Keratinocyte (primary cell): ENCODE measurements around the gene RASA3. TPM values are rescaled to one million over a fixed set of nuclear protein-coding genes. Genes with fewer than 3 reads are reported as not detected.

ENCODE experiments used
- DNase-seq: peaks from one replicate; pipeline ENCODE4 v3.0.0-alpha.2; 2011; ENCODE audit warnings: low read depth, missing footprints, low spot score
- FAIRE-seq: peaks from 2 replicates; lab custom pipeline; 2011; peaks lifted over from hg19 to GRCh38; lab: Jason Lieb, UNC
- H2AFZ ChIP-seq: 2 replicates; pipeline ENCODE4 v1.6.0; 2012; ENCODE audit warnings: low read length, control low read depth, inconsistent platforms; ENCODE audit not compliant: control insufficient read depth
- H3K27ac ChIP-seq: 2 replicates; pipeline ENCODE4 v1.5.1; 2011; ENCODE audit warnings: low read length; ENCODE audit not compliant: control insufficient read depth, insufficient read depth
- H3K27me3 ChIP-seq: 3 replicates; pipeline ENCODE4 v1.6.0; 2011; ENCODE audit warnings: low read length; ENCODE audit not compliant: control insufficient read depth, insufficient read depth; ENCODE audit errors: extremely low read depth
- H3K36me3 ChIP-seq, 2 experiments: 2 replicates in 1 of 2; 3 replicates in 1 of 2; pipeline ENCODE4 v1.5.1; 2011; ENCODE audit warnings: low read length in 2 of 2, mild to moderate bottlenecking in 1 of 2; ENCODE audit not compliant: control insufficient read depth in 2 of 2, insufficient read depth in 2 of 2; ENCODE audit errors: extremely low read depth in 1 of 2
- H3K4me1 ChIP-seq: 3 replicates; pipeline ENCODE4 v1.5.1; 2011; ENCODE audit warnings: low read length; ENCODE audit not compliant: control insufficient read depth, insufficient read depth; ENCODE audit errors: extremely low read depth
- H3K4me2 ChIP-seq: 3 replicates; pipeline ENCODE4 v1.6.0; 2011; ENCODE audit warnings: low read depth, low read length; ENCODE audit not compliant: control insufficient read depth, insufficient read depth; ENCODE audit errors: extremely low read depth
- H3K4me3 ChIP-seq, 3 experiments: fragments of 200-600 bp in 1 of 3; sonication (generic) in 1 of 3; 2 replicates in 2 of 3; 3 replicates in 1 of 3; pipeline ENCODE4 v1.5.1; 2011 to 2016; ENCODE audit warnings: low read length in 3 of 3, mild to moderate bottlenecking in 3 of 3, control low read depth in 2 of 3, inconsistent platforms in 1 of 3, low read depth in 1 of 3, mixed read lengths in 1 of 3, mixed run types in 1 of 3, moderate library complexity in 1 of 3; ENCODE audit not compliant: control insufficient read depth in 2 of 3, insufficient read depth in 2 of 3; ENCODE audit errors: extremely low read depth in 1 of 3
- H3K79me2 ChIP-seq: 2 replicates; pipeline ENCODE4 v1.6.0; 2012; ENCODE audit warnings: low read length; ENCODE audit not compliant: control insufficient read depth, insufficient read depth
- H3K9ac ChIP-seq: 3 replicates; pipeline ENCODE4 v1.6.0; 2011; ENCODE audit warnings: low read length; ENCODE audit not compliant: control insufficient read depth, insufficient read depth; ENCODE audit errors: extremely low read depth
- H3K9me1 ChIP-seq: 3 replicates; pipeline ENCODE4 v1.6.0; 2011; ENCODE audit warnings: low read length; ENCODE audit not compliant: control insufficient read depth, insufficient read depth; ENCODE audit errors: extremely low read depth
- H3K9me3 ChIP-seq: 2 replicates; pipeline ENCODE4 v1.5.1; 2012; ENCODE audit warnings: low read depth, low read length; ENCODE audit not compliant: control insufficient read depth
- H4K20me1 ChIP-seq: 3 replicates; pipeline ENCODE4 v1.6.0; 2011; ENCODE audit warnings: low read length; ENCODE audit not compliant: control insufficient read depth, insufficient read depth; ENCODE audit errors: extremely low read depth
- EZH2 ChIP-seq: IDR thresholded peaks from one replicate; pipeline ENCODE4 v1.6.1; 2012; ENCODE audit warnings: inconsistent platforms, mild to moderate bottlenecking, low read length, moderate library complexity
- dilution Hi-C: fragments of 300-500 bp; cut with MboI; formaldehyde crosslinking; loops from one replicate; pipeline ENCODE4 v1.7.0; 2020; ENCODE audit warnings: low sequenced_read_pairs; ENCODE audit not compliant: extremely low pct_ligation_motif_present
- polyA plus RNA-seq, 5 experiments: library from polyadenylated mRNA; depleted of rRNA in 3 of 5; stranded (reverse) in 3 of 5; stranded (forward) in 1 of 5; unstranded in 1 of 5; fragments of >200 nt; gene quantifications; 1 replicate in 1 of 5; 2 replicates in 3 of 5; 3 replicates in 1 of 5; pipeline versions ENCODE4 v1.2.1 to v1.2.3, GENCODE V29; 2011 to 2012; ENCODE audit warnings: missing spikeins in 2 of 5, low read depth in 1 of 5, low replicate concordance in 1 of 5
- TF ChIP-seq, protein P1 (sequence below), 3 experiments: IDR thresholded peaks in 1 of 3; conservative IDR thresholded peaks in 1 of 3; optimal IDR thresholded peaks in 1 of 3; 2 replicates in 2 of 3; 3 replicates in 1 of 3; pipeline versions ENCODE3 to v1.5.1; 2011; ENCODE audit warnings: low read length in 3 of 3, mild to moderate bottlenecking in 3 of 3, moderate library complexity in 2 of 3, control low read depth in 1 of 3, inconsistent platforms in 1 of 3; ENCODE audit not compliant: insufficient read depth in 2 of 3; ENCODE audit errors: extremely low read depth in 1 of 3

Gene RASA3
- polyA plus RNA-seq, 1 donor (not counting 4 experiments of a cell fraction or from before 2014, with no cell fraction given), result 4.1 TPM

DNA sequence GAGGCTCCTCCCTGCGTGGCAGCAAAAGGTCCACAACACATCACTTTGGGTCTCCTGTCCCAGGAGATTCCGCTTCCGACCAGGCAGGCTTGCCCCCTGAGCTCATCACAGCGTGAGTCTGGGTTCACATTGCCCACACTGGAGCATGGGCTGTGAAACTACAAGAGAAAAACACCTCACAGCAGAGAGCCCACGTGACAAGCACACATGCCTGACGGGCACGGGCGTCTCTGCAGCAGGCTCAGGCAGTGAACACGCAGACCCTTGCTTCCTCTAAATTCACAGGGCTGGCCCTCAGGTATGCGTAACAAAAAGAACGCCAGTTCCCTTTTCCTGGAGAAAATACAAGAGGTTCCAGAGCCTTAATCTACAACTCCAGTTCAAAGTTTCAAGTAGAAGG lies 41.9 kb downstream of the RASA3 start:
- H3K36me3 ChIP-seq, result no peaks in the 10 kb centered on the region
- dilution Hi-C loops, result no loop called here
- no peak overlapping the region for H2AFZ ChIP-seq
- no peaks in the 10 kb centered on the region for H3K79me2 ChIP-seq
- peaks cover 2% of the 10 kb centered on the region for H3K9me3 ChIP-seq
- H3K9ac ChIP-seq, result no peak overlapping the region
- H3K9me1 ChIP-seq, result no peaks in the 10 kb centered on the region
- H3K27me3 ChIP-seq, result no peaks in the 10 kb centered on the region
- no peak overlapping the region for H3K4me3 ChIP-seq
- H4K20me1 ChIP-seq, result no peaks in the 10 kb centered on the region
- no peak for FAIRE-seq
- no peak overlapping the region for H3K27ac ChIP-seq
- TF ChIP-seq EZH2, result no peak
- TF ChIP-seq, protein P1, sequence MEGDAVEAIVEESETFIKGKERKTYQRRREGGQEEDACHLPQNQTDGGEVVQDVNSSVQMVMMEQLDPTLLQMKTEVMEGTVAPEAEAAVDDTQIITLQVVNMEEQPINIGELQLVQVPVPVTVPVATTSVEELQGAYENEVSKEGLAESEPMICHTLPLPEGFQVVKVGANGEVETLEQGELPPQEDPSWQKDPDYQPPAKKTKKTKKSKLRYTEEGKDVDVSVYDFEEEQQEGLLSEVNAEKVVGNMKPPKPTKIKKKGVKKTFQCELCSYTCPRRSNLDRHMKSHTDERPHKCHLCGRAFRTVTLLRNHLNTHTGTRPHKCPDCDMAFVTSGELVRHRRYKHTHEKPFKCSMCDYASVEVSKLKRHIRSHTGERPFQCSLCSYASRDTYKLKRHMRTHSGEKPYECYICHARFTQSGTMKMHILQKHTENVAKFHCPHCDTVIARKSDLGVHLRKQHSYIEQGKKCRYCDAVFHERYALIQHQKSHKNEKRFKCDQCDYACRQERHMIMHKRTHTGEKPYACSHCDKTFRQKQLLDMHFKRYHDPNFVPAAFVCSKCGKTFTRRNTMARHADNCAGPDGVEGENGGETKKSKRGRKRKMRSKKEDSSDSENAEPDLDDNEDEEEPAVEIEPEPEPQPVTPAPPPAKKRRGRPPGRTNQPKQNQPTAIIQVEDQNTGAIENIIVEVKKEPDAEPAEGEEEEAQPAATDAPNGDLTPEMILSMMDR (optimal IDR thresholded peaks at IDR 0.05 in 1 of 3, IDR thresholded peaks at IDR 0.05 in 1 of 3, conservative IDR thresholded peaks at IDR 0.05 in 1 of 3; ENCODE audit: extremely low read depth in 1 of 3, insufficient read depth in 2 of 3, low read length in 3 of 3), result no peak
- DNase-seq, result no peak
- H3K4me1 ChIP-seq, result no peaks in the 10 kb centered on the region
- no peak overlapping the region for H3K4me2 ChIP-seq

DNA sequence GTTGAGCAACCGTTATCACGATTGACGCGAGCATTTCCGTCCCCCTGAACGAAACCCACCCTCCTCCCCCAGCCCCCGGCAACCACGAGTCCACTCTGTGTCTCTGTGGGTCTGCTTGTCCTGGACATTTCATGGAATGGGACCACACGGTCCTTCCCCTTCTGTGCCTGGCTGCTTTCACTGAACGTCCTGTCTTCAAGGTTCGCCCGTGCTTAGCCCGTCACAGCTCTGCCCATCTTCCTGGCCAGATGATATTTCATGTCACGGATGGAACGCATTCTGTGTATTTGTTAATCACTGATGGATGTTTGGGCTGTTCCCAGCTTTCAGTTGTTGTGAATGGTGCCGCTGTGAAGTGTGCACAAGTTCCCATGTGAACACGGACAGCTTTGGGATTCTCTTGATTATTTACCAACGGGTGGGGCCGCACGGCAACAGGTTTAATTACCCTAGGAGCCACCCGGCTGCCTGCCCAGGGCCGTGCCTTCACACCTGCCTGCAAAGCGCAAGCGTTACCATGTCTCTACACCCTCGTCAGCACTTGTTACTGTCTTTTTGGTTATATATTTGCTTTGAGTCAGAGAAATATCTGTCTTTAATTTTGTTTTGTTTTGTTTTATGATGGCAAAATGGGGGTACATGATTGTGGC lies 42.5 kb downstream of the RASA3 start:
- dilution Hi-C loops, result no loop called here
- H3K4me3 ChIP-seq, result no peak overlapping the region
- TF ChIP-seq, protein P1 (optimal IDR thresholded peaks at IDR 0.05 in 1 of 3, IDR thresholded peaks at IDR 0.05 in 1 of 3, conservative IDR thresholded peaks at IDR 0.05 in 1 of 3; ENCODE audit: extremely low read depth in 1 of 3, insufficient read depth in 2 of 3, low read length in 3 of 3), result no peak
- no peak for TF ChIP-seq EZH2
- H3K79me2 ChIP-seq, result no peaks in the 10 kb centered on the region
- no peak for FAIRE-seq
- H3K9ac ChIP-seq, result no peak overlapping the region
- H3K27me3 ChIP-seq, result no peaks in the 10 kb centered on the region
- H4K20me1 ChIP-seq, result no peaks in the 10 kb centered on the region
- H2AFZ ChIP-seq, result peak overlapping the region; percentile 3
- H3K4me1 ChIP-seq, result no peaks in the 10 kb centered on the region
- H3K36me3 ChIP-seq, result no peaks in the 10 kb centered on the region
- no peak overlapping the region for H3K27ac ChIP-seq
- H3K4me2 ChIP-seq, result no peak overlapping the region
- H3K9me3 ChIP-seq, result peaks cover 2% of the 10 kb centered on the region
- no peaks in the 10 kb centered on the region for H3K9me1 ChIP-seq
- DNase-seq, result no peak
